ENCODE results near the gene SMAD3. TPM values are rescaled to one million over a fixed set of nuclear protein-coding genes. Genes with fewer than 3 reads are reported as not detected.
A peak's percentile ranks its signal among the peaks of the same experiment; 100 is the strongest.

SMAD3 gene
- total and polyA plus RNA-seq, 8 donors, result 30.9 to 53.6 (median 50.4) TPM

- DNase-seq (no peak), ATAC-seq (no peak)
- no peak overlapping the region for H3K4me3 ChIP-seq
- intact Hi-C loops (cut with DNase I), result no loop called here
- peaks cover 35 to 90% of the 10 kb centered on the region in 2 donors for H3K4me1 ChIP-seq
- H3K27ac ChIP-seq, result peak overlapping the region in 1 of 2 donors; percentile 51
- TF ChIP-seq, protein P1, sequence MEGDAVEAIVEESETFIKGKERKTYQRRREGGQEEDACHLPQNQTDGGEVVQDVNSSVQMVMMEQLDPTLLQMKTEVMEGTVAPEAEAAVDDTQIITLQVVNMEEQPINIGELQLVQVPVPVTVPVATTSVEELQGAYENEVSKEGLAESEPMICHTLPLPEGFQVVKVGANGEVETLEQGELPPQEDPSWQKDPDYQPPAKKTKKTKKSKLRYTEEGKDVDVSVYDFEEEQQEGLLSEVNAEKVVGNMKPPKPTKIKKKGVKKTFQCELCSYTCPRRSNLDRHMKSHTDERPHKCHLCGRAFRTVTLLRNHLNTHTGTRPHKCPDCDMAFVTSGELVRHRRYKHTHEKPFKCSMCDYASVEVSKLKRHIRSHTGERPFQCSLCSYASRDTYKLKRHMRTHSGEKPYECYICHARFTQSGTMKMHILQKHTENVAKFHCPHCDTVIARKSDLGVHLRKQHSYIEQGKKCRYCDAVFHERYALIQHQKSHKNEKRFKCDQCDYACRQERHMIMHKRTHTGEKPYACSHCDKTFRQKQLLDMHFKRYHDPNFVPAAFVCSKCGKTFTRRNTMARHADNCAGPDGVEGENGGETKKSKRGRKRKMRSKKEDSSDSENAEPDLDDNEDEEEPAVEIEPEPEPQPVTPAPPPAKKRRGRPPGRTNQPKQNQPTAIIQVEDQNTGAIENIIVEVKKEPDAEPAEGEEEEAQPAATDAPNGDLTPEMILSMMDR (IDR thresholded peaks at IDR 0.05), result no peak
- no peaks in the 10 kb centered on the region for H3K9me3 ChIP-seq
- H3K36me3 ChIP-seq, result no peaks in the 10 kb centered on the region
- no peaks in the 10 kb centered on the region for H3K27me3 ChIP-seq
Measured at GRCh38 chr15:67083135-67083762, 17.8 kb downstream of the SMAD3 start.

GRCh38 chr15:67084561-67084960, 19.2 kb downstream of the SMAD3 start:
- Histone ChIP-seq H3K4me3 (no peak overlapping the region), H3K36me3 (no peaks in the 10 kb centered on the region), H3K27me3 (no peaks in the 10 kb centered on the region), H3K4me1 (peaks cover 36 to 92% of the 10 kb centered on the region in 2 donors), H3K9me3 (no peaks in the 10 kb centered on the region), H3K27ac (no peak overlapping the region)
- no peak for ATAC-seq
- intact Hi-C loops (cut with DNase I), result no loop called here
- no peak for DNase-seq
- TF ChIP-seq, protein P1 (IDR thresholded peaks at IDR 0.05), result no peak

DNA sequence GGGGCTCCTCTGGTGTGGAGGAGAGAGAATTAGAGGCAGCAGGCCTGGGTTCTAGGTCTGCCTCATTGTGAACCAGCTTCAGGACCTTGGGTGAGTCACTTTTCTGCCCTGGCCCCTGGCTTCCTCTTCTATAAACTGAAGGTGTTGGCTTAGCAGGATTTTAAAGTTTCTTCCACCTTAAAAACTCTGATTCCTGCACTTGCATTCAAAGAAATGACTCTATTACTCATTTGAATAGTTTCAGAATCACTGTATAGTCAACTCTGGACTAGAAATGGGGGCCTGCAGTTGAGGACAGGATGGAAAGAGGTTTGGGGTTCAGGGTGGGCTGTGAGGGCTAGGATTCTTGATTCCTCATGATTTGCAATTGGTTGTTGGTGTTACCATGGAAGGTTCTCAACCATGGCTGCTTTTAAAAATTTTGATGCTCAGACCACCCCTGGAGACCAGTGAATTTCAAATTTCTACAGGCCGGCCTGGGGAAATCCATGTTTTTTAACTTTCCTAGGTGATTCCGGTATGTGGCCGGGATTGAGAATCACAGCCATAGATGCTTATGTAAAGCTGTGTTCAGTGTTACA, 19.9 kb downstream of the SMAD3 start:
- DNase-seq (no peak), ATAC-seq (no peak)
- peaks cover 30 to 92% of the 10 kb centered on the region in 2 donors for H3K4me1 ChIP-seq
- H3K27me3 ChIP-seq, result no peaks in the 10 kb centered on the region
- H3K36me3 ChIP-seq, result no peaks in the 10 kb centered on the region
- peak overlapping the region in 1 of 2 donors; percentile 13 for H3K27ac ChIP-seq
- H3K4me3 ChIP-seq, result no peak overlapping the region
- intact Hi-C loops (cut with DNase I), result no loop called here
- no peaks in the 10 kb centered on the region for H3K9me3 ChIP-seq
- TF ChIP-seq, protein P1 (IDR thresholded peaks at IDR 0.05), result no peak

DNA sequence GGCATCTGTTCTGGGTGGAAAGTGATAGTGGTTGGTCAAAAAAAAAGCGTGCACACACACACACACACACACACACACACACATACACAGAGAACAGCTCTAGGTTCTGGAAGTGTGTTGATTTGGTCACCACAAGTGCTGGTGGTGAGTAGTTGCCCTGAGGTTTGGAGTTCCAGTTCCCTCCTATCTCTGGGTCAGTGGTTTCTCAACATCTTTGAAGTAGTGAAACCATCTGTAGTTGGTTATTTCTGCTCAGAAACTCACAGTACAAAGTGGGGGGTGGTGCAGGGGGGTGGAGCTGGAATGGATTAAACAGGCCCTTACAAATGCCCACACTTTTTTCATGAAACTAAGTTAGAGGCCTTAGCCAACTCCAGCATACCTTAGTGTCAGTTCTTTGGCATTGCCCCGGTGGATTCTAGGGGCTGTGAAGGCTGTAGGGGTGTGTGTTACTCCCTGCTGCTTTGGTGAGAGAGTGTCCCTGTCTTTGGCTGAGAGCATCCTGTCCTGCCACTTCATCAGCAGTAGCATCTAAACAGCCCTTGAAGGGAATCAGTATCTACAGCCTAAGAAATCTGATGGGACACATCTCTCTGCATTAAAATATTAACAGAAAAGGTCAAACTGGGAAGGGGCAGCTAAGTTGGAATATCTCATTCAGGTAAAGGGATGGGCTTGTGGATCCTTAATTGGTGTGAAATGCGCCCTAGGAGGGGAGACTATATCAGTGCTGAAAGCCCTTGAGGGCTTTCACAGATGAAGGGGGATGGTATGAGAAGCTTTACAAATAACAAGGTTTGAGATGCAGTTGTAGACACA, 20.6 kb downstream of the SMAD3 start:
- H3K27me3 ChIP-seq, result no peaks in the 10 kb centered on the region
- ATAC-seq (peak; percentile 51), DNase-seq (no peak)
- peak overlapping the region in 1 of 2 donors; percentile 13 for H3K27ac ChIP-seq
- intact Hi-C loops (cut with DNase I), result no loop called here
- no peak overlapping the region for H3K4me3 ChIP-seq
- no peaks in the 10 kb centered on the region for H3K9me3 ChIP-seq
- TF ChIP-seq, protein P1 (IDR thresholded peaks at IDR 0.05), result no peak
- H3K36me3 ChIP-seq, result no peaks in the 10 kb centered on the region
- H3K4me1 ChIP-seq, result peaks cover 30 to 92% of the 10 kb centered on the region in 2 donors

DNA sequence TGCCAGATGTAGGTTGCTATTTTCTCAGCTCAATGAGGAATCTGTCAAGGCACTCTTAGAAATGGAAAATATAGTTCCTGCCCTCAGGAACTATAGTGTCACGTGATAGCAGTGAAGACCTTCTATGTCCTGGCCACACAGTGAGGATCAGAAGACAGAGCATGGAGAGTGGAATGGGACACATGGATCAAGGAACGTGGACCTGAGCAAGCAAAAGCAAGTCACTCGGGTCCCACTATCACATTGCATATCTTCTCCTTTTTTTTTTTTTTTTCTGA, 21.2 kb downstream of the SMAD3 start:
- peaks cover 28 to 92% of the 10 kb centered on the region in 2 donors for H3K4me1 ChIP-seq
- no peaks in the 10 kb centered on the region for H3K36me3 ChIP-seq
- ATAC-seq, result no peak
- no peak overlapping the region for H3K27ac ChIP-seq
- intact Hi-C loops (cut with DNase I), result no loop called here
- DNase-seq, result no peak
- H3K27me3 ChIP-seq, result no peaks in the 10 kb centered on the region
- TF ChIP-seq, protein P1 (IDR thresholded peaks at IDR 0.05), result no peak
- no peaks in the 10 kb centered on the region for H3K9me3 ChIP-seq
- no peak overlapping the region for H3K4me3 ChIP-seq

All from left lung (tissue), 10 donors.